Thyroid gland (tissue), 4 donors: ENCODE measurements around the gene MEIOSIN.

Experiments used
- POLR2A ChIP-seq, 2 donors: fragments of 450-650 bp; IDR thresholded peaks; one replicate each; pipeline ENCODE4 v1.6.1; 2017; ENCODE audit warnings: antibody characterized with exemption in 2 of 2, mild to moderate bottlenecking in 2 of 2, moderate library complexity in 1 of 2
- TF ChIP-seq, protein P1 (sequence below), 6 experiments: fragments of 200-600 bp in 3 of 6; fragments of 450-650 bp in 3 of 6; sonication (generic) in 3 of 6; IDR thresholded peaks; one replicate each; pipeline ENCODE4 v1.5.1; 2016 to 2019; ENCODE audit warnings: antibody characterized with exemption in 6 of 6, mild to moderate bottlenecking in 2 of 6, inconsistent platforms in 1 of 6, moderate library complexity in 1 of 6

DNA sequence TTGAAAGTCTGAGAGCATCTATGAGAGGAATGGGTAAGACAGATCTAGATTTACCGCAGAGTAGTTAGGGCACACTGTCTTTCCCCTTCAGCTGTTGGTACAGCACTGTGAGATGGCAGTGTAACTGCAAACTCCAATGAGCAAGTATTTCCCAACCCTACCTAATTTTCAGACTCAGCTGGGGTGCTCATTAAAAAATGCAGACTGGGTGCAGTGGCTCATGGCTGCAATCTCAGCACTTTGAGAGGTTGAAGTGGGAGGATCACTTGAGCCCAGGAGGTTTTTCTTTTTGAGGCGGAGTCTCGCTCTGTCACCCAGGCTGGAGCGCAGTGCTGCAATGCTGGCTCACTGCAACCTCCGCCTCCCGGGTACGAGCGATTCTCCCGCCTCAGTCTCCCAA lies 28.1 kb upstream of the MEIOSIN start:
- no peak for TF ChIP-seq POLR2A (IDR thresholded peaks at IDR 0.05)
- TF ChIP-seq, protein P1, sequence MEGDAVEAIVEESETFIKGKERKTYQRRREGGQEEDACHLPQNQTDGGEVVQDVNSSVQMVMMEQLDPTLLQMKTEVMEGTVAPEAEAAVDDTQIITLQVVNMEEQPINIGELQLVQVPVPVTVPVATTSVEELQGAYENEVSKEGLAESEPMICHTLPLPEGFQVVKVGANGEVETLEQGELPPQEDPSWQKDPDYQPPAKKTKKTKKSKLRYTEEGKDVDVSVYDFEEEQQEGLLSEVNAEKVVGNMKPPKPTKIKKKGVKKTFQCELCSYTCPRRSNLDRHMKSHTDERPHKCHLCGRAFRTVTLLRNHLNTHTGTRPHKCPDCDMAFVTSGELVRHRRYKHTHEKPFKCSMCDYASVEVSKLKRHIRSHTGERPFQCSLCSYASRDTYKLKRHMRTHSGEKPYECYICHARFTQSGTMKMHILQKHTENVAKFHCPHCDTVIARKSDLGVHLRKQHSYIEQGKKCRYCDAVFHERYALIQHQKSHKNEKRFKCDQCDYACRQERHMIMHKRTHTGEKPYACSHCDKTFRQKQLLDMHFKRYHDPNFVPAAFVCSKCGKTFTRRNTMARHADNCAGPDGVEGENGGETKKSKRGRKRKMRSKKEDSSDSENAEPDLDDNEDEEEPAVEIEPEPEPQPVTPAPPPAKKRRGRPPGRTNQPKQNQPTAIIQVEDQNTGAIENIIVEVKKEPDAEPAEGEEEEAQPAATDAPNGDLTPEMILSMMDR (IDR thresholded peaks at IDR 0.05) = no peak
